Astrocyte of the cerebellum (primary cell): ENCODE data around the gene IGF2BP3.

Experiments used
- DNase-seq: peaks from one replicate; pipeline ENCODE4 v3.0.0-alpha.2; 2011; ENCODE audit warnings: low read depth
- H3K4me3 ChIP-seq: 2 replicates; pipeline ENCODE4 v1.5.1; 2011; ENCODE audit warnings: mild to moderate bottlenecking, low read depth, low read length, moderate library complexity
- CTCF ChIP-seq: IDR thresholded peaks from 2 replicates; pipeline ENCODE4 v1.5.1; 2012; ENCODE audit warnings: low read length, low read depth, moderate library complexity, mild to moderate bottlenecking; ENCODE audit errors: missing control alignments
- in situ Hi-C: cut with HindIII; loops from 2 replicates; pipeline ENCODE4 v1.10.0; 2017; ENCODE audit warnings: low sequenced_read_pairs

The IGF2BP3 gene

GRCh38 chr7:23397241-23397640 is 73.0 kb downstream of the IGF2BP3 start:
- DNase-seq = no peak
- TF ChIP-seq CTCF = no peak
- H3K4me3 ChIP-seq = no peak overlapping the region
- in situ Hi-C loops = no loop called here

- TF ChIP-seq CTCF = no peak
- in situ Hi-C loops = no loop called here
- peak; percentile 29 for DNase-seq
Measured at GRCh38 chr7:23396222-23397015, 73.9 kb downstream of the IGF2BP3 start.

GRCh38 chr7:23394488-23395171 is 75.7 kb downstream of the IGF2BP3 start:
- H3K4me3 ChIP-seq = no peak overlapping the region
- in situ Hi-C loops = no loop called here
- no peak for TF ChIP-seq CTCF
- no peak for DNase-seq

More at GRCh38 chr7:23396222-23397015, 73.9 kb downstream of the IGF2BP3 start:
- H3K4me3 ChIP-seq = no peak overlapping the region

GRCh38 chr7:23393636-23394035 is 76.7 kb downstream of the IGF2BP3 start:
- in situ Hi-C loops = no loop called here
- no peak overlapping the region for H3K4me3 ChIP-seq
- DNase-seq = no peak
- no peak for TF ChIP-seq CTCF

GRCh38 chr7:23389701-23390100 is 80.6 kb downstream of the IGF2BP3 start:
- in situ Hi-C loops = no loop called here
- DNase-seq = no peak
- H3K4me3 ChIP-seq = no peak overlapping the region
- TF ChIP-seq CTCF = no peak

GRCh38 chr7:23387583-23387982 is 82.7 kb downstream of the IGF2BP3 start:
- no peak for TF ChIP-seq CTCF
- H3K4me3 ChIP-seq = no peak overlapping the region
- in situ Hi-C loops = no loop called here
- no peak for DNase-seq
